NT2/D1 (cell line): ENCODE results near the gene PNN.
"Not testable (repeated sequence)": the region's sequence is repeated elsewhere in the genome, so short reads cannot be mapped to it uniquely, and the experiment has no call there.

Experiments
- DNase-seq: peaks from one replicate; pipeline ENCODE4 v3.0.0-alpha.2; 2011; ENCODE audit warnings: low read depth, low spot score
- H3K27me3 ChIP-seq: 2 replicates; pipeline ENCODE4 v1.6.0; 2011; ENCODE audit warnings: mild to moderate bottlenecking; ENCODE audit not compliant: insufficient read length, insufficient read depth
- H3K36me3 ChIP-seq: 2 replicates; pipeline ENCODE4 v1.6.1; 2011; ENCODE audit warnings: mild to moderate bottlenecking, low read length, mixed read lengths; ENCODE audit not compliant: insufficient read depth, insufficient read length
- H3K4me1 ChIP-seq: 2 replicates; pipeline ENCODE4 v1.5.1; 2011; ENCODE audit not compliant: insufficient read depth, insufficient read length
- H3K4me3 ChIP-seq: 2 replicates; pipeline ENCODE4 v1.5.1; 2011; ENCODE audit warnings: low read depth; ENCODE audit not compliant: insufficient read length
- H3K9ac ChIP-seq: 2 replicates; pipeline ENCODE4 v1.6.0; 2011; ENCODE audit warnings: low read depth; ENCODE audit not compliant: insufficient read length
- H3K9me3 ChIP-seq: 2 replicates; pipeline ENCODE4 v1.5.1; 2011; ENCODE audit warnings: mild to moderate bottlenecking, low read length; ENCODE audit not compliant: insufficient read depth
- SUZ12 ChIP-seq: IDR thresholded peaks from 2 replicates; pipeline ENCODE4 v1.6.1; 2011; ENCODE audit not compliant: insufficient read length, insufficient read depth; ENCODE audit errors: extremely low read depth
- YY1 ChIP-seq: IDR thresholded peaks from 2 replicates; pipeline ENCODE4 v1.6.1; 2011; ENCODE audit not compliant: insufficient read length, insufficient read depth
- ZNF274 ChIP-seq: IDR thresholded peaks from 2 replicates; pipeline ENCODE4 v1.6.1; 2011; ENCODE audit warnings: mild to moderate bottlenecking, low read depth, low read length

The PNN gene

DNA sequence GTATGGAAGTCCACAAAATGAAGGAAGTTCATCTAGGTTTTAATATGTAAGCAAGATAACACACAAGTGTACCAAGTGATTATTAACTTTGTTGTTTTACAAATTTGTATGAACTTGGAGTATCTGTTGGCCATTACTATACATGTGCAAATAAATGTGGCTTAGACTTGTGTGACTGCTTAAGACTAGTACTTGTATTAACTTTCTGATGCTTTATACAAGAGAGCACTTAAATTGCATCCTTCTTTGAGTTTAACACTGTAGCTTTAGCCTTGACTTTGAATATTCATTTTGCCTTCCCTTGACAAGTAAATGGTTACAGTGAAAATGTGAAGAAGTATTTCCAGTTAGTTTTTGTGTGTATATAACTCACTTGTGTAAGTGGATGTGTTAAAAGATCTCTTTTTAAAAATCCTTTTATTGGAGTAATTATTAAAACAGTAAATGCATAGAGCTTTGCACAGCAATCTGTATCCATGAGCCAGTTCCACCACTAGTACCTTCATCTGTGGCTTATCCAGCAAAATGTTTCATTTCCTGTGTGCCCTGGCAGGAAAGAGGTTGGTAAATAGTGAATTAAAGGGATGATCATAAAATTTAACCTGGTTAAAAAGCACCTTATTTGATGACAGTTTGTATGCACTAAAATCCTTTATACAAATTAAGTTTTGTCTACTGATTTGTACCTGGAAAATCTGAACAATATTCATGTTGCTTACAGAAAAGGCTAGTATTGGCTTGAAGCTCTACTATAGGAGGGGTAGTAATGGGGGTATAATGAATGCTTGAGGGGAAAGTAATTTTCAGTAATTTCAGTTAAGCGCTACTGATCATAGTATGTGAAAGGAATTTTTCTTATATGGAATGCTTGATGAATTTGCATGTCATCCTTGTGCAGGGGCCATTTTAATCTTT is 8.0 kb downstream of the PNN start:
- no peak for DNase-seq
- Histone ChIP-seq H3K4me1 (no peaks in the 10 kb centered on the region), H3K27me3 (no peaks in the 10 kb centered on the region), H3K9ac (no peak overlapping the region), H3K4me3 (no peak overlapping the region), H3K36me3 (peaks cover 63% of the 10 kb centered on the region), H3K9me3 (no peaks in the 10 kb centered on the region)
- TF ChIP-seq YY1 (no peak), ZNF274 (no peak), SUZ12 (no peak)

- not testable (repeated sequence) for H3K4me3 ChIP-seq, DNase-seq, H3K9ac ChIP-seq, H3K9me3 ChIP-seq, H3K27me3 ChIP-seq, H3K4me1 ChIP-seq
- H3K36me3 ChIP-seq = peaks cover 56% of the 10 kb centered on the region
Measured at GRCh38 chr14:39183685-39184003, 8.6 kb downstream of the PNN start.

GRCh38 chr14:39184628-39185255 is 9.7 kb downstream of the PNN start:
- Histone ChIP-seq H3K4me1 (no peaks in the 10 kb centered on the region), H3K9me3 (no peaks in the 10 kb centered on the region), H3K9ac (no peak overlapping the region), H3K4me3 (no peak overlapping the region), H3K27me3 (no peaks in the 10 kb centered on the region), H3K36me3 (peaks cover 47% of the 10 kb centered on the region)
- DNase-seq = no peak
- TF ChIP-seq SUZ12 = no peak
- no peak for TF ChIP-seq YY1
- no peak for TF ChIP-seq ZNF274

DNA sequence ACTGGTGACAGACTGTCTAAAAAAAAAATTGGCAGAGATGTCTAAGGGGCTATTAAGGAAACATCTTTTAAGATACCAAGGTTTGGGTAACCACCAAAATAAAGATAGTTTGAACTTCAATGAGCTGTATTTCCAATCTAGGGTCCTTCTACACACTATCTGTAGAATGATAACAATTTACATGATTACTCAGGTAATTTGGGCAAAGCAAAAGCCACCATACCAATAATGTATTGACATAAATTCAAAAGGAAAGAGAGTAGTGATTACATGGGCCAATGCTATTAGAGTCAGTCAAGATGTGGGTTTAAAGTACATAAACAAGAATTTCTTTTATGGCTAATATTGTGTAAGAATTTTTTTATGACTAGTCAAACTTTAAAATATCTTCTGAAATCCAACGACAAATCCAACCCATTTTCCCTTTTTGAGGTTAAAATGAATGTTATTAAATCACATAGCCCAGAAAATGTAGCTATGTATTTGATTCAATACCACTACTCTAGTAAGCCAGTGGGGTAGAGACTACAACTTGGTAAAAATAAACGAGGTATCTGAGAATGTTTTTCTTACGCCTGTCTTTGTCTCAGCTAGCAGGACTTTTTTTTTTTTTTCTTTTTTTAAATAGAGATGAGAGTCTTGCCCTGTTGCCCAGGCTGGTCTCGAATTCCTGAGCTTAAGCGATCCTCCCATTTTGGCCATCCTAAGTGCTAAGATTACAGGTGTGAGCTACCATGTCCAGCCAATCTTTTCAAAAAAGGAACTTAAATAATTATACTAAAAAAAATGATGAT is 10.4 kb downstream of the PNN start:
- no peak for TF ChIP-seq ZNF274
- no peak for TF ChIP-seq SUZ12
- no peak for TF ChIP-seq YY1
- DNase-seq = no peak
- Histone ChIP-seq H3K27me3 (no peaks in the 10 kb centered on the region), H3K4me1 (no peaks in the 10 kb centered on the region), H3K9ac (no peak overlapping the region), H3K4me3 (no peak overlapping the region), H3K9me3 (no peaks in the 10 kb centered on the region), H3K36me3 (peaks cover 40% of the 10 kb centered on the region)

GRCh38 chr14:39186941-39187525 is 12.0 kb downstream of the PNN start:
- Histone ChIP-seq H3K4me3 (no peak overlapping the region), H3K9me3 (no peaks in the 10 kb centered on the region), H3K36me3 (peaks cover 24% of the 10 kb centered on the region), H3K27me3 (no peaks in the 10 kb centered on the region), H3K4me1 (no peaks in the 10 kb centered on the region), H3K9ac (no peak overlapping the region)
- no peak for TF ChIP-seq YY1
- TF ChIP-seq SUZ12 = no peak
- TF ChIP-seq ZNF274 = no peak
- DNase-seq = no peak

DNA sequence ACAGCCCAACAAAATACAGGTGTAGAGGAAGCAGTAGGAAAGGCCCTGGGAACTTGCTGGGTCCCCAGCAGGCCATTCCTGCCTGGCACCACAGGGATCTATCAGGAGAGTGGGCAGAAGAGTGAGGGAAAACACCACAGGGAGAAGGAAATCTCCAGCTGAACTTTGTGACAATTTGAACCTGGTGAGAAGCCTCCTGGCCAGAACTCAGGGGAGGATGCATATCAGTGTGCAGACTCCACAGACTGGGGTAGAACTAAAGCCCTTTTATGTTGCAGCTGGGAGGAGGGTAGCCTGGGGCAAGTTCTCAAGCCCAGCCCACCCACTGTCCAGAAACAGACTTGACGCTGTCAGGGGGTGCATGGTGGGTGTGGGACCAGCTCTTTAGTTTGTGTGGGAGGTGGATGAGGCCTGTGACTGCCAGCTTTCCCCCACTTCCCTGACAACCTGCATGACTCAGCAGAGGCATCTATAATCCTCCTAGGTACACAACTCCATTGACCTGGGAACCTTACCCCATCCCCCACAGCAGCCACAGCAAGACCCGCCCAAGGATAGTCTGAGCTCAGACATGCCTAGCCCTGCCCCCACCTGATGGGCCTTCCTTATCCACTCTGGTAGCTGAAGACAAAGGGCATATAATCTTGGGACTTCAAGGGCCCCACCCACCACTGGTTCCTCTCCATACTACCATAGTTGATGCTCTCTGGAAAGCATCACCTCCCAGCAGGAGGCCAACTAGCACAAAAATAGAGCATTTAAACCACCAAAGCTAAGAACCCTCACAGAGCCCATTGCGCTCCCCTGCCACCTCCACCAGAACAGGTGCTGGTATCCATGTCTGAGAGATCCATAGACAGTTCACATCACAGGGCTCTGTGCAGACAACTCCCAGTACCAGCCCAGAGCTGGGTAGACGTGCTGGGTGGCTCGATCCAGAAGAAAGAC is 28.9 kb downstream of the PNN start:
- TF ChIP-seq ZNF274 (no peak), YY1 (no peak)
- DNase-seq = peak; percentile 82
- no peaks in the 10 kb centered on the region for H3K9me3 ChIP-seq
- no peaks in the 10 kb centered on the region for H3K36me3 ChIP-seq
- H3K4me1 ChIP-seq = no peaks in the 10 kb centered on the region
- peak overlapping the region; percentile 67 for H3K9ac ChIP-seq
- H3K27me3 ChIP-seq = no peaks in the 10 kb centered on the region
- H3K4me3 ChIP-seq = no peak overlapping the region

- not testable (repeated sequence) for H3K4me1 ChIP-seq, H3K4me3 ChIP-seq, H3K27me3 ChIP-seq, DNase-seq, H3K36me3 ChIP-seq, H3K9ac ChIP-seq, H3K9me3 ChIP-seq
Measured at GRCh38 chr14:39207430-39207829, 32.4 kb downstream of the PNN start.
